ENCODE results near the gene OSM.

Gene OSM

DNA sequence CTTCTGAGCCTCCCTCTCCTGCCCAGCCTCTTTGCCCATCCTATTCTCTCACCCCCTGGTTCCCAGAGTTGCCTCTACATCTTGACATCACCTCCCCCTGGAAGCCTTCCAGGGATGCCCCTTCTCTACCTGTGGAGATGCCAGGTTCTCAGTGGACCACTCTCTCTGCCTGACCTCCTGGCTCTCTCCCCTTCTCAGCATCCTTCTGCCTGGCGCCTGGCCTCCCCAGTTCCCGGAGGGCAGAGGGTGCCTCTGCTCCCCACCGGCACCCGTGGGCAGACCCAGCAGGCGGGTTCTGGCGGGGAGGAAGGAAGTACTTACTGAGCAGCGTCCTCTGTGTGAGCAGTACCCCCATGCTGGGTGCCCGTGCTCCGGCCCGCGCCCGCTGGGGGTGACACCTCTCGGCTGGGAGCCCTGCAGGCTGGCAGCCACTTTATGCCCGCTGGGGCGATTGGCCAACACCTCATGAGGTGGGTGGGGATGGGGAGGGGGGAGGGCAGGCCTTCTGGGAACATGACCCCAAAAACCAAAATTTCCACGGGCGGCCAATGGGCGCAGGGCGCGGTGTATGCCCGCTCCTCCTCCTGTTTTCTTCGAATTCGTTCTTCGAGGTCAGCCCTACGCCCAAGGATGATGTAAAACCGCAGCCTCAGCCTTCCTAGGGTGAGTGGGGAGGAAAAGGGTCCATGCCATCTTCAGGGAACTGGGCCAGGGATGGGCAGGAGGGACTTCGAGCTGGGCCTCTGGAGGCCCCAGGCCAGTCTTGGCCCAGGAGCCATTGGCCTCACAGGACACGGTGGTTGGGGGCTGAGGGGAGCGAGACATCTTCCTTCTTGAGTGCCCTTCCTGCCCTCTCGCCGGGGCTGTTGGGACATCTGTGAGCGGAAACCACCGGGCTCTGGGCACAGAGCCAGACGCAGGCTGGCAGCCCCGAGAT, at the start of gene OSM:
Gene OSM (minus strand): TSS at position 407 of the 937 bp plus-strand sequence. CDS start 52 bp downstream, at position 355.
- peak; percentile 78 for DNase-seq (ENCODE audit: low read depth)

DNA sequence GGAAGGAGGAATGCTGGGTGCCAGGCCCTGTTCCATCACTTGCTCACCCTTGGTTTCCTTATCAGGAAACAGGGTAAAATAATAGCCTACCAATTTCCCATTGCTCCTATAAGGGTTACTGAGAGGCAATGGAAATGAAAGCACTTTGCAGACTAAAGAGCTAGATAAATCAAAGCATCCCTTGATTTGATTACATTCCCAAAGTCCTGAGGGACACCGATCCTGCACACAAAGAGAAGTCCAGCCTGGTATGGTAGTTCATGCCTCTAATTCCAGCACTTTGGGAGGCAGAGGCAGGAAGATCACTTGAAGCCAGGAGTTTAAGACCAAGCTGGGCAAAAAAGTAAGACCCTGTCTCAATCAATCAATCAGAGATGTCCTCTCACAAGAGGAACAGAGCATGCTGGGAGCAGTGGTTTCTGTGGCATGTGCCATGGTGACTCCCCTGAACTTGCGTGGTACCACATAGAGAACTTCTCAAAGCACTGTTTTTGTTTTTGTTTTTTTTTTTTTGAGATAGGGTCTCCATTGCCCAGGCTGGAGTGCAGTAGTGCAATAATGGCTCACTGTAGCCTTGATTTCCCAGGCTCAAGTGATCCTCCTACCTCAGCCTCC, 49.4 kb upstream of the OSM start:
- no peak for DNase-seq (ENCODE audit: low read depth)

DNA sequence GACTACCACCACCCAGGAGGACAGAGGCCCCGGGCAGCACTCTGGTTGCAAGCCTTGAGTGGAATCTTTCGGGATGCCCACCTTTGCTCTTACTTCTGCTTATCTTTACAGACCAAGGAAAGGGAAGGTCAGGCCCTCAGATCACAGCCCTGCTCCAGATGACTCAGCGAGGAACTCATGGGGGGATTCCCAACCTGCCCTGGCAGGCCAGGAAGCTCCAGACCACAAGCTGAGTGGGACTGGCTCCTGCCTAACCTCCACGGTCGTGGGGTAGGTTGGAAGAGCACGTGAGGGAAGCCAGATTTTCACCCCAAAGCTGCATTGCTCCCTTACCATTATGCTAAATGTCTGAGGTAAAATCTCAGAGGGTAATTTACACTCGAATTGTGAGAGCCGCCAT, 48.3 kb upstream of the OSM start:
- peak; percentile 79 for DNase-seq (ENCODE audit: low read depth)

DNA sequence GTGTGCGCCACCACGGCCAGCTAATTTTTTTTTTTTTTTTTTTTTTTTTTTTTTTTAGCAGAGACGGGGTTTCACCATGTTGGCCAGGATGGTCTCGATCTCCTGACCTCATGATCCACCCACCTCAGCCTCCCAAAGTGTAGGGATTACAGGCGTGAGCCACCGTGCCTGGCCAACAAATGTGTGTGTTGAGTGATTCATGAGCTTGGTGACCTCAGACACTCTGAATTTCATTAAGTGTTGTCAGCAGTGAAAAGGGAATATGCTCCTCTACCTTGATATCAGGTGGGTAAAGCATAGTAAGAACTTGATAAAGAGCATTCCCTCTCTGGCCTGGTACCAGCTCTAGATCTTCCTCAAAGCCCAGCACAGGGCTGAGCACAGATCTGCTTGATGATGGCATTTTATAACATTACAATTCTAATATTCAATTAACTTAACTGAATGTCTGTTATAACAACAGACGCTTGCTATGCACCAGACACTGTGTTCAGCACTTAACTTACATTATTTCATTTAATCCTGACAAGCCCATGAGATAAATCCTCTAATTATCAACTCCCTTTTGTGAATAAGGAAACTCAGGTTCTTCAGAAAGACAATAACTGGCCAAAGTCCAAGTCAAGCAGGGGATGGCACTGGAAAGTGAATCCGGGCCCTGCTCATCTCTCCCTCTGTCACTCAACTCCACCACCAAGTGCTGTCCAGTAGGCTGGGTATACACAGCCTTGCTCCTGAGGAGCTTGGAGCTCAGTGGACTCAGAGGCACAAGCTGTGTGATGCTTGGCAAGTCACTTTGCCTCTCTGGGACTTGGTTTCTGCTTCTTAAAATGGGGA, 47.1 kb upstream of the OSM start:
- DNase-seq (ENCODE audit: low read depth): no peak

DNA sequence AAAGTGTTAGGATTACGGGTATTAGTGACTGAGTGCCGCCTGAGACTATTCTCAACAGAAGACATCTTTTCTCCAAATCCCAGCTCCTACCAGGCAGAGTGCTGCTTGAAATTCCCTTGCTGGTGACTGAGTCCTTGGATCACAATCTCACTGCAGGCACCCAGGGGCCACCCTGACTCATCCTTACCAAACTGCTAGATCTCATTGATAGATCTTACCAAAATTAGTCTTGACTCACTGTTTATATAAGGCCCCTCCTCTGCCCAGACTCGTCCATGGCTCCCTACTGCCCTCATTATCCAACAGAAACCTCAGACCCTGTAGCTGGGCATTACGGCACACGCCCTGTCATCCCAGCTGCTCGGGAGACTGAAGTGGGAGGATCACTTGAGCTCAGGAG, 45.4 kb upstream of the OSM start:
- no peak for DNase-seq (ENCODE audit: low read depth)

DNA sequence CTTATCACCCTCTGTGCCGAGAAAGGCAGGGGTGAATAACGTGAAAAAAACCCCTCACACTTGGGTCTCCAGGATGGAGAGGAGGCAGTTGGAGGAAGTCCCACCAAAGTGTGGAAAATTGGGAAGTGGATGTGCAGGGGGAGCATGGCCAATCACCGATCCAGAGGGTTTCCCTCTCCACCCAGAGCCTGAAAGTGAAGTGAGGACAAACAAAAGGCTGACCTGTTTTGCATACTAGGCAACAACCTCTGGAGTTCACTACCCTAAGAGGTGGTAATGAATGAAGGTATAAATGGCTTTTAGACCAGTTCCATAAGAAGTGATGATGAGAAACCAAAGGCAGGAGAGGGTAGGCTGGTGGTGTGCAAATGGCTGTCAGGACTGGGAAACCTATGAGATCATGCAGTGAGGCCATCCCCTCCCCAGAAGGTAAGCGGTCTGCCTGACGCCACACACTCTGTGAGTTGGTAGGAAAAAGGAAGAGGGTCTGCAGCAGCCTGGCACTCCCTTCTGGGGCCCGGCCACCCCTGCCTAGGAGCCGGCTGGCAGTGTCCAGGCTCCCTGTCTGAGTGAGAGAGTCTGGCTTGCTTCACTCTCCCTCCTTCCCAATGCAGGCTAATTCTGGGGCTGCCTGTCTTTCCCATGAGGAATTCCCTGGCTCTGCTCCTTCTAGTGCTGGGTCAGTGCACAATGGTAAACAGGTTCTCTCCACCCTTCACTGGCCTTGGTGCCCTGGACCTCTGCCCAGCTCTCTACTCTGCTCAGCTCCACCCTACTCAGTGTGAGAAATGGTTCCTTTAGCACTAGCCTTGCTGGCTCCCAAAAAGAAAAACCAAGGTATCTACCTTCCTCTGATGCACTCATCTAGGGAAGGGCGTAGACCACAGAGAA, 44.5 kb upstream of the OSM start:
- no peak for DNase-seq (ENCODE audit: low read depth)

DNA sequence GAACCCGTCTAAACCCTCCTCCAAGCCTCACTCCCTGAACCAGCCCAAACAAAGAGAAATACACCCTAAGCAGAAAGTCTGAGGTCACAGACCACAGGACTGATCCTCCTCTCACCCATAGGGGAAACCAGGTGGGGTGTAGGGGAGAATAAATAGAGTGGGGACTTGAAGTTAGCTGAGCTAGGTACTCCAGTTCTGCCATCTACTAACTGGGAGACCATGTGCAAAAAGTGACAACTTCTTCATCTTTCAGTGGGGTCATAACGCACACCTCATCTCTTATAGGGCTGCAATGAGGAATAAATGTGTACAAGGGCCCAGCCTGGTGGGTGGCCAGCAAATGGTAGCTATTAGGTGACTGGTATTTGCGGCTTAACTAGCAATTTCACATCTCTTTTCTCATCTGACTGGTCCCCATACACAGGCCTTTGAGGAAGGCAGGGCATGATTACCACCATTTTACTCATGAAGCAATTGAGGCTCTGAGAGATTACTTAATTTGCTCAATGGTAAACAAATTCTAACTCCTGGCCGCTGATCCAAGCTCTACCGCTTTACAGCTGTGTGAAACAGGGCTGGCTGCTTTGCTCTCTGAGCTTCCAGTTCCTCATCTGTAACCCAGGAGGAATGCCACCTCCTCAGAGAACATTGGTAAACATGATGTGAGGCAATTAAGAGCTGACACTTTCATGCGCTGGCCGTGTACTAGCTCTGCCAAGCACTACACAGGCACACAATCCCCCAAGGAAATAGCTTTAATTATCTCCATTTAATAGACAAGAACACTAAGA, 43.5 kb upstream of the OSM start:
- no peak for DNase-seq (ENCODE audit: low read depth)

DNA sequence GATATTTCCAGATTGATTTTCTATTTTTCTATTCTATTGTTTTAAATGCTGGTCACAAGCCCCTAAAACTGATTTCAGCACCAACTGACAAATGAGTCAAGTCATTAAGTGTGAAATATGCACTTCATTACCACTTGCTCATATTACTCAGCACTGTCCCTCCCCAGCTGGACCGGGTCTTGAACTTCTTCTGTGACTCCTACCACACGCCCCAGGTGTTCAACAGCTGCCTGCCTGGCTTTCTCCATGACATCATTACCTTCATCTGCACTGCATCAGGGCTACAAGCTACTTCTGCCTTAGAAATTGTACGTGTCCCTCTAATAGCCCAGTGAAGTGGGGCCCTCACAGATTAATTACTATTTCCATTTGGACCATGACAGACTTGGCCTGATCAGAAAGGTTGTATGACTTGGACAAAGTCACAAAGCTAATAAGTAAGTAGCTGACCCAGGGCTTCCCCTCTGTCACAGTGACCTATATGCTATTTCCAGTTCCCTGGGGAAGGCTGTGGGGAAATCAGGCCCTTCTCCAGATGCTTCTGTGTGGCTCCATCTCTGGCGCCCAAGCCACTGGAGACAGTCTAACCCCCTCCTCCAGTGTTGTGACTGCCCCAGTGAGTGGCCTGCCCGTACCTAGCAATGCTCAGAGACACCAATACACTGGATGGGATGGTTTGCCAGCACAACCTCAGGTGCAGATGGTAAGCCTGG, 42.0 kb upstream of the OSM start:
- no peak for DNase-seq (ENCODE audit: low read depth)

DNA sequence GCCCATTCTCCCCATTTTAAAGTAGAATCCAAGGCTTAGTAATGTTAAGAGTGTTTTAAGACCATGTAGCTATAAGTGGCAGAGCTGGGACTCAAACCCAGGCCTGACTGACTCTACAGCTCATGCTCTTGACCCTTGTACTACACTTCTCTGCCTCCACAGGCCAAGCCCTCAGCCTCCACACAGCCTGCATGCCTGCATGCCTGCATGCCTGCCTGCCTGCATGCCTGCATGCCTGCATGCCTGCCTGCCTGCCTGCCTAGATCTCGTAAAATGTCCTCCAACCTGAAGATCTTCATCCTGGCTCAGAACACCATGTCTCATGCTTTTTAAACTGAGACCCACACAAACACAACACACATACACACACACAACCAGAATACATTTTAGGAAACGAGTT, 41.4 kb upstream of the OSM start:
- no peak for DNase-seq (ENCODE audit: low read depth)

DNA sequence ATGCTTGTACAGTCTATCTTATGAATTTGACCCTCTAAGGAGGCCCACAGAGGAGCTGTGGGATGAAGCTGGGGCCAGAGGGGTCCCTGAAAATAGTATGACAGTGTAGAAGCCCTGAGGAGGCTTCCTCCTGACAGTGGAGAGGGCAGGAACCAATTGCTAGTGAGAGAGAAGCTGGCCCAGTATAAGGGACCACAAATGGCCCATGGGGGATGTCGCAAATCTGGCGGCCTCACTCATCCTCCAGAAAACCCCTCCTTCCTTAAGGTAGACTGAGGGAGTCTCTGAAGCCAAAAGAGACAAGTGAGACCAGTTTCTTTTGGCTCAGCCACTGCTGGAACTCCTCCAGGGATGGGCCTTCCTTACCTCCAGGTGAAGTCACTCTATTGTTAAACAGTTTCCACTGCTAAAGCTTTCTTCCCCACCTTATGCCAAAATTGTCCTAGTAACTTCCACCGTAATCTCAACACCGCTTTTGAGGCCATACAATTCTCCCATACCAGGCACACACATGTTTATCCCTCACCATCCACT, 40.5 kb upstream of the OSM start:
- no peak for DNase-seq (ENCODE audit: low read depth)

DNA sequence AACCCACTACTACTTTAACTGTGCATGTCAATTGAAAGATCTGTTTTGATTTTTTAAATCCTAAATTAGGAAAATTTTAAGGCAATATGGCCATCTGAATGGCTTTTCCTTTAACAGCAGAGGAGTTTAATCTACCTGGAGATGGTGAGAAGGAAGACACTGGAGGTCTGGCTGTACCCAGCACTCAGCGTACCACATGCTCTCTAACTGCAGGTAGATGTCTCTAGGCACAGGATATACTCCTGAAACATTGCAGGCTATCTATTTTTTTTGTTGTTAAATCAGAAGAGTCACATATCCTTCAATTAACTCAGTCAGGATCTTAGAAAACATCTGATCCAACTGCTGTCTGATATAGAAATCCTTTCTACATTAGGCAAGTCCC, 40.0 kb upstream of the OSM start:
- no peak for DNase-seq (ENCODE audit: low read depth)

DNA sequence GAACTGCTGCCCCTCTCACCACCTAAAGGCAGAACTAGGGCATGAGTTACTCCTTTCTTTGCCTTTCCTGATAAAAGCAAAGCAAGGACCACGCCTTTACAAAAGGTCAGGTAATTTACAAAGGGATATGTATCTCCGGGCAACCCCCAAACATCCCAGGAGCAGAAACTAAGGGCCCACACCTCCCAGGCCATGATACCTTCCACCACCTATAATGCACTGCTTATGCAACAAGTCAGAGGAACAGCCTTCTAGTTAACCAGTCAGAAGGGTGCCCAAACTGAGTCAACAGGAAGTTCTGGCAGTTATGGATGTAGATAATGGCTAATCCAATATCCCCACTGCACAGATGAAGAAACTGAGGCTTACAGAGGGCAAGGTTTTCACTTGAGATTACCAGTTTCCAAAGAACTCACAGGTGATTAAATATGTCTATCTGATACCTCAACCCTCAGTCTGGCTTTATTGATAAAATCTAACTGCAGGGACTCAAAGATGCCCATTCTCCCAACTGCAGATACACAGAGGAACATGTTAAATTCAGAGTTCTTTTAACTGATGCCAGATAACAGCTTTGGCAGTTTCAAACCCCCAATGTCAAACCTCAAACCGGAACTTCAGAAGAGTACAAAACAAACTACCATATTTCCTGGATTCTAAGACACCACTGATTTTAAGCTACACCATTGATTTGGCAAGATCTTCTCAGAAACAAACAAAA, 39.4 kb upstream of the OSM start:
- DNase-seq (ENCODE audit: low read depth): no peak

DNA sequence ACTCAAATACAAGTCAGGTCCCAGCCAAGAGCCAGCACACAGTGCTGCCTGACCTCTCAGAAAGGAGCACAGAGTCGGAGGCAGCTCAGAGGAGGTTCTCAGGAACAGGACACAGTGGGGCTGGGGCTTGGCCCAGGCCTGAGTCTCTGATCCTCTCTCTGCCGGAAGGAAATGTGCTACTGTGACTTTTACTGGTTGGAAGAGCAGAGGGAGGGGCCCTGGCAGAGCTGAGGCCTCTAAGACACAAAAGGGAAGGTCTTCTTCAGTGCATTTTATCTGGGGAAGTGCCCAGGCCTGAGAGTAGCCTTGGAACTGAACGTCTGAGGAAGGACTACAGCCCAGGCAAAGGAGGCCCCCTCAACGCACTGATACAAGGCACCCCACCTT, 38.9 kb upstream of the OSM start:
- no peak for DNase-seq (ENCODE audit: low read depth)

DNA sequence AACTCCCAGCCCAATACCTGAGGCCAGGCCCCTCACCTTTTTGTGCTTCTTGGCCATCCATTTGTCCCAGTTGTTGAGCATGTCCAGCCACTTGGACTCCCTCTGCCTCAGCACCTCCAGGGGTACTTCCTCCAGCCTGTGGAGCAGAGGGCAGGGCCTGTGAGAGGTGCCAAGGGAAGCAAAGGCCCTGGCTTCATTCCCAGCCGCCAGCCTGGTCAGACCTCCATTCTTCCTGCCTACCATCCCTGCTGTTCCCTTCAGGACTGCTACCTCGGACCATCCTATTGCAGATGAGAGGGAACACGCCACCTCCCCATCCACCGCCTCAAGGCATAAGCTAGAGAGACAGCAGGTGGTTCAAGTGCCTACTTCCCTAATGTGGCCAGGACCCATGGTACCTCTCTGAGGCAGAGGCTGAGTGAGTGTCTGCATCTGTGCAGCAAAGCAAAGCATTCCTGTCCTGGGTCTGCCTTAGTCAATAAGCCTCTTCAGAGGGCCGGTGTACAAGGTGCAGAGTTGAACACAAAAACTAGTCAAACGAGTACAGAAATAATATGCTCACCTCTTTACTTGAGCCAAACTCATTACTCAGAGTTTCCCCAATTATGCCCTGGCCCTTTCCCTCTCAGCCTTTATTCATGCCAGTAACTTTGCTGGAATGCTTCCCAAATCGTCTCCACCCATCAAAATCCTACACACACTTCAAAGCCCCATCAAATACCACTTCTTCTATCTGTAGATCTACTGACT, 38.0 kb upstream of the OSM start:
- DNase-seq (ENCODE audit: low read depth): no peak

DNA sequence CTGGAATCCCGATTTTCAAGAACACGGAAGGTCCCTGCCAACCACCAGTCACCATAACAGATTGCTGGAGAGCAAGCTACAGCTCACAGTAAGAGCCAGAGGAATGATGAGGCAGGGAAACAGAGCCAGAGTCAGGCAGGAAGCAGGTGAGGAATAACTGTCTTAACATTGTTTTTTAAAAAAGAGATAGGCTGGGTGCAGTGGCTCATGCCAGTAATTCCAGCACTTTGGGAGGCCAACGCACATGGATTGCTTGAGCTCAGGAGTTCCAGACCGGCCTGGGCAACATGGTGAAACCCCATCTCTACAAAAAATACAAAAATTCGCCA, 36.1 kb upstream of the OSM start:
- no peak for DNase-seq (ENCODE audit: low read depth)

DNA sequence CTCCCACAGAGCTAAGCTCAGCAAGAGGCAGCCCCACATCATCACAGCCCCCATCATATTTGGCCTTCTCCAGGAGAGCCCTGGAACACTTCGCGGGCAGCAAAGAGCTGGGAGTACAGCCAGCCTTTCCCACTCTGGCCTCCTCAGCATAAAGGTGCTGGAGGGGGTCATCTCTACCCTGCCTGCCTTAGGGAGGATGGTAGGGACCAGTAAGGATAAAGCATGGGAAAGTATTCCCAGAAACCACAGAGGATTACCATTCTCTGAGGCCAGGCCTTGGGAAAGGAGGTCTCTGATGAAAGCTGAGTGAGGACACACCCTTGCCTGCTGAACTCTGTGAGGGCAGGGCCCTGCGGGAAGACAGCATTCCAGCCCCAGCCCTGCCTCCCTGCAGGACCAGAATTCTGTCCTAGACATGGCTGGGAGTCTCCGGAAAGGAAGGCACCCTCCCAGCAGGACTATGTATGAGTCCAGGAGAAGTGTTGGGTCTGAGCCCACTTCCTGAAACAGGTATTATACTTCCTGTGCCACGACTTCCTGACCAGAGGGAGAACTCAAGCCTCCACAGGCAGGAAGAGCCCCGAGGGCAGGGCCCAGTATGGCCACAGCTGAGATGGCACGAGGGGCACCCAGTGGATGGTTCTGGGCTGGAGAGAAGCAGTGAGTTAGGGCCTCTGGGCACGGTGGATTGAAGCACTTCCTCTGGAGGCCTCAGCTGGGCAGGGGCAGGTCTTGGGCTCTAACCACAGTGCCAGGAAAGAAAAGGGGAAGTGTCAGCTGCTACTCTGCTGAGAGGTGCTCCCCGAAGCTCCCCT, 35.6 kb upstream of the OSM start:
- no peak for DNase-seq (ENCODE audit: low read depth)

DNA sequence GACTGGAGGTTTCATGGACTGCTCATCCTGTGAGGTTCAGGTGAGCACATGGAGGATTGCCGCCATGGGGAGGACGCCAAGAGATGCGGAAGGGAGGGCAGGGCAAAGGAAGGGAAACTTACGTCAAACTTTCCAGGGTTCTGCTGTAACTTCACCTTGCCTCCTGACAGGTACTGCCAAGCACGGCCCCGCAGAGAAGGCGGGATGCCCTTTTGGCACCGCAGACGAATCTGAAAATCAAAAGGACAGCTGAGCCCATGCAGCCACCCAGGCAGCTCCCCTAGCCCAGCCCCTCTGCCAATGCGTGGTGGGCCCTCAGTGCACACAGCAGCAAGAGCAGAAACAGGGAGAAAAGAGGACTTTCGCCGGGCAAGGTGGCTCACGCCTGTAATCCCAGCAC, 32.7 kb upstream of the OSM start:
- DNase-seq (ENCODE audit: low read depth): no peak
